Measurements from ENCODE around the gene FGFRL1. TPM values are rescaled to one million over a fixed set of nuclear protein-coding genes. Genes with fewer than 3 reads are reported as not detected.

The FGFRL1 gene
- total RNA-seq, 4 donors from 2014 or later: 59.0 to 93.9 (median 77.2) TPM

DNA sequence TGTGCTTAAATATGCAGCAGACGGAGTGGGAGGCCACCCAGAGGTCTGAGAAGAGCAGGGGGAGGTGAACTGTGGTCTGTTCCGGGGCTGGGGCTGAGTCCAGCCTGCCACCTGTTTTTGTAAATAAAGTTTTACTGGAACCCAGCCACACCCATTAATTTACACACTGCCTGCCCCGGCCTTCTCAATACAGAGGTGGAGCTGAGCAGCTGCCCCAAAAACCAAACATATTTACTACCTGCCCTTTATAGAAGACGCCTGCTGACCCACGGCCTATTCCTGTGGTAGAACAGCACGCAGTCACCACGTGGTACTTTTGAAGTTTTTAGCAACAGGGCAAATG, 45.9 kb downstream of the FGFRL1 start:
- intact Hi-C loops (cut with DNase I): no loop called here
- Histone ChIP-seq H3K27ac (no peak overlapping the region), H3K4me3 (replicated peaks in 1 of 3) (no peak overlapping the region), H3K36me3 (no peaks in the 10 kb centered on the region), H3K4me1 (no peaks in the 10 kb centered on the region), H3K27me3 (no peaks in the 10 kb centered on the region), H3K9me3 (no peaks in the 10 kb centered on the region)
- no peak for DNase-seq
- WGBS, 2 donors: 91 to 94% methylated on average over 7 of the region's 7 CpGs
- TF ChIP-seq, protein P1, sequence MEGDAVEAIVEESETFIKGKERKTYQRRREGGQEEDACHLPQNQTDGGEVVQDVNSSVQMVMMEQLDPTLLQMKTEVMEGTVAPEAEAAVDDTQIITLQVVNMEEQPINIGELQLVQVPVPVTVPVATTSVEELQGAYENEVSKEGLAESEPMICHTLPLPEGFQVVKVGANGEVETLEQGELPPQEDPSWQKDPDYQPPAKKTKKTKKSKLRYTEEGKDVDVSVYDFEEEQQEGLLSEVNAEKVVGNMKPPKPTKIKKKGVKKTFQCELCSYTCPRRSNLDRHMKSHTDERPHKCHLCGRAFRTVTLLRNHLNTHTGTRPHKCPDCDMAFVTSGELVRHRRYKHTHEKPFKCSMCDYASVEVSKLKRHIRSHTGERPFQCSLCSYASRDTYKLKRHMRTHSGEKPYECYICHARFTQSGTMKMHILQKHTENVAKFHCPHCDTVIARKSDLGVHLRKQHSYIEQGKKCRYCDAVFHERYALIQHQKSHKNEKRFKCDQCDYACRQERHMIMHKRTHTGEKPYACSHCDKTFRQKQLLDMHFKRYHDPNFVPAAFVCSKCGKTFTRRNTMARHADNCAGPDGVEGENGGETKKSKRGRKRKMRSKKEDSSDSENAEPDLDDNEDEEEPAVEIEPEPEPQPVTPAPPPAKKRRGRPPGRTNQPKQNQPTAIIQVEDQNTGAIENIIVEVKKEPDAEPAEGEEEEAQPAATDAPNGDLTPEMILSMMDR (IDR thresholded peaks at IDR 0.05): no peak
- no peak for TF ChIP-seq POLR2A (IDR thresholded peaks at IDR 0.05)

GRCh38 chr4:1058198-1058996, 47.0 kb downstream of the FGFRL1 start:
- Histone ChIP-seq H3K27me3 (no peaks in the 10 kb centered on the region), H3K36me3 (no peaks in the 10 kb centered on the region), H3K4me3 (replicated peaks in 1 of 3) (no peak overlapping the region), H3K9me3 (no peaks in the 10 kb centered on the region), H3K27ac (no peak overlapping the region), H3K4me1 (no peaks in the 10 kb centered on the region)
- TF ChIP-seq, protein P1 (IDR thresholded peaks at IDR 0.05): no peak
- no peak for TF ChIP-seq POLR2A (IDR thresholded peaks at IDR 0.05)
- WGBS, 2 donors: 70 to 74% methylated on average over 26 to 35 of the region's 35 CpGs
- DNase-seq: no peak
- intact Hi-C loops (cut with DNase I): no loop called here

- Histone ChIP-seq H3K27ac (no peak overlapping the region), H3K27me3 (no peaks in the 10 kb centered on the region), H3K4me1 (no peaks in the 10 kb centered on the region), H3K36me3 (no peaks in the 10 kb centered on the region), H3K4me3 (replicated peaks in 1 of 3) (no peak overlapping the region), H3K9me3 (no peaks in the 10 kb centered on the region)
- WGBS, 2 donors: 79 to 84% methylated on average over 5 to 16 of the region's 16 CpGs
- TF ChIP-seq, protein P1 (IDR thresholded peaks at IDR 0.05): no peak
- TF ChIP-seq POLR2A (IDR thresholded peaks at IDR 0.05): no peak
- intact Hi-C loops (cut with DNase I): no loop called here
- no peak for DNase-seq
These were observed 47.7 kb downstream of the FGFRL1 start for GRCh38 chr4:1058997-1059665.

GRCh38 chr4:1060121-1060520, 48.7 kb downstream of the FGFRL1 start:
- WGBS, 2 donors: 65 to 83% methylated on average over 9 to 10 of the region's 10 CpGs
- no peak overlapping the region for H3K27ac ChIP-seq
- H3K9me3 ChIP-seq: no peaks in the 10 kb centered on the region
- intact Hi-C loops (cut with DNase I): no loop called here
- no peaks in the 10 kb centered on the region for H3K36me3 ChIP-seq
- no peaks in the 10 kb centered on the region for H3K4me1 ChIP-seq
- TF ChIP-seq POLR2A (IDR thresholded peaks at IDR 0.05): no peak
- TF ChIP-seq, protein P1 (IDR thresholded peaks at IDR 0.05): no peak
- no peak overlapping the region for H3K4me3 ChIP-seq (replicated peaks in 1 of 3)
- no peaks in the 10 kb centered on the region for H3K27me3 ChIP-seq
- DNase-seq: no peak

DNA sequence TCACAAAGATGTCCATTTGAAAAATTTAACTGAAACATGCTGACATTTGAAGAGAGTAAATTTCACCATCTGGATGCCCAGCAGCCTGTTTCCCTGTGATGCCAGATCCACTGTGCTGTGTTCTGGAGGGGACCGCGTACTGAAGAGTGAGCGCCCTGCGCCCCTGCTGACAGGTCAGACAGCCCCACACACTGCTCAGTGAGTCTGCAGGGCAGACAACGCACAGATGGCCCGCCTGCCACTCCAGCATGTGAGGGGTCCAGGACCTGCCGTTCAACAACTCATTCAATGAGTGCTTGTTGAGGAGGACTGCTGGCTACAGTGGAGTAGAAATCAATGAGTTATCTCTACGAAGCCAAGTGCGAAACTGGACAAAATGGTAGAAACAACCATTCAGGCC, 49.2 kb downstream of the FGFRL1 start:
- Histone ChIP-seq H3K9me3 (no peaks in the 10 kb centered on the region), H3K4me3 (replicated peaks in 1 of 3) (no peak overlapping the region), H3K27me3 (no peaks in the 10 kb centered on the region), H3K27ac (no peak overlapping the region), H3K36me3 (no peaks in the 10 kb centered on the region), H3K4me1 (no peaks in the 10 kb centered on the region)
- 89 to 90% methylated on average over 9 of the region's 9 CpGs for WGBS, 2 donors
- DNase-seq: no peak
- TF ChIP-seq, protein P1 (IDR thresholded peaks at IDR 0.05): no peak
- no peak for TF ChIP-seq POLR2A (IDR thresholded peaks at IDR 0.05)
- intact Hi-C loops (cut with DNase I): no loop called here
